GM21526 (cell line): ENCODE data around the gene VPS4A.
"Not testable (repeated sequence)": the region's sequence is repeated elsewhere in the genome, so short reads cannot be mapped to it uniquely, and the experiment has no call there.

Experiments used
- ATAC-seq: cut with Tn5 transposase; IDR thresholded peaks from one replicate; pipeline ENCODE4 v1.9.1; 2021; ENCODE audit warnings: moderate library complexity; ENCODE audit not compliant: unreplicated experiment, low FRiP score

Gene VPS4A

GRCh38 chr16:69326172-69326873 is 15.2 kb downstream of the VPS4A start:
- no peak for ATAC-seq

GRCh38 chr16:69327585-69328310 is 16.6 kb downstream of the VPS4A start:
- ATAC-seq, result no peak

- no peak for ATAC-seq
These were observed 17.7 kb downstream of the VPS4A start for GRCh38 chr16:69328854-69329316.

GRCh38 chr16:69329369-69330285 is 18.5 kb downstream of the VPS4A start:
- peak; percentile 20 for ATAC-seq

GRCh38 chr16:69330286-69331109 is 19.3 kb downstream of the VPS4A start, which contains the start of gene PDF:
TSS of gene PDF (minus strand) at chr16:69330588. CDS start at chr16:69330570, 18 bp downstream.
- peak; percentile 83 for ATAC-seq

GRCh38 chr16:69334696-69335095 is 23.5 kb downstream of the VPS4A start:
- no peak for ATAC-seq

GRCh38 chr16:69338557-69339288 is 27.6 kb downstream of the VPS4A start:
- ATAC-seq, result no peak

- peak; percentile 84 for ATAC-seq
These were observed 28.3 kb downstream of the VPS4A start, which contains the start of the genes COG8 and NIP7 for GRCh38 chr16:69339289-69340094. TSS of gene COG8 (minus strand) at chr16:69339564. CDS start at chr16:69339552, 12 bp downstream. TSS of gene NIP7 (plus strand) at chr16:69339772. CDS start at chr16:69339830, 58 bp downstream.

- no peak for ATAC-seq
These were observed 29.0 kb downstream of the VPS4A start for GRCh38 chr16:69340095-69340644.

- ATAC-seq, result no peak
These were observed 33.0 kb downstream of the VPS4A start for GRCh38 chr16:69344171-69344570.

- no peak for ATAC-seq
These were observed 34.8 kb downstream of the VPS4A start for GRCh38 chr16:69345923-69346322.

- no peak for ATAC-seq
These were observed 35.5 kb downstream of the VPS4A start for GRCh38 chr16:69346683-69347082.

- ATAC-seq, result no peak
These were observed 37.1 kb downstream of the VPS4A start for GRCh38 chr16:69348222-69348621.

- ATAC-seq, result no peak
These were observed 38.4 kb downstream of the VPS4A start for GRCh38 chr16:69349536-69349935.

GRCh38 chr16:69350536-69351133 is 39.5 kb downstream of the VPS4A start:
- ATAC-seq, result no peak

- no peak for ATAC-seq
These were observed 40.3 kb downstream of the VPS4A start, which contains the start of gene TMED6 for GRCh38 chr16:69351309-69352027. TSS of gene TMED6 (minus strand) at chr16:69351786. CDS start at chr16:69351753, 33 bp downstream.

GRCh38 chr16:69360070-69360469 is 48.9 kb downstream of the VPS4A start:
- ATAC-seq, result not testable (repeated sequence)
